ENCODE data around the gene DNM2. TPM values are rescaled to one million over a fixed set of nuclear protein-coding genes. Genes with fewer than 3 reads are reported as not detected.

Gene DNM2
- total and polyA plus RNA-seq, 9 of the 15 experiments (the other 6 are each of a cell fraction or from before 2014, with no cell fraction given), result 2.2 to 161 (median 72.6) TPM

DNA sequence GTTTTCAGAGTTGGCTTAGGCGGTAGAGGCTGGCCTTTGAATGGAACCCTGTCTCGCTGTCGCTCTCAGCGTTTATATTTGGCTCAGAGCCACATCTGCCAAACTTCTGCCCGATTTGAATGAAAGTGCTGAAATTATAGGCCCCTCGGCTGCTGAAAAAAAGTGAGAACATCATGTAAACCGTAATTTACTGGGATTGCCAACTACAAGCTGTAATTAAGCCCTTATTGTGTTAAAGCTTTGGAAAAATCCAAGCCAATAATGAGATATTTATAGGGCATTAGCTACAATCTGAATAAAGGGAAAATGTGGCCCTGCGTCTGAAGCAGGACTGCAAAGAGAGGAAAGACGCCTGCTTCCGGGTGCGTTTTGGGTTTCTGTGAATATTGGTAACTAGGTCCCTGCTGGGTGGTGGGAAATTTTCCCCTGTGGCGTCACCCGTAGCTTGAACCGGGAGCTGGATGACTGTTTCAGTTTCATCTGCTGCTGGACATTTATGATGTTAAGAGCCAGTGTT is 9.9 kb downstream of the DNM2 start:
- no peaks in the 10 kb centered on the region for H3K9me3 ChIP-seq (replicated peaks; ENCODE audit: control insufficient read depth, insufficient read depth, low read depth, low read length)
- no peak overlapping the region for H2AFZ ChIP-seq (ENCODE audit: low read depth, low read length)
- no peaks in the 10 kb centered on the region for H3K27me3 ChIP-seq (ENCODE audit: control insufficient read depth in 2 of 2, insufficient read depth in 2 of 2, low read length in 2 of 2)
- no TSS peak for BruUV-seq (replicated peaks)
- in situ Hi-C loops (cut with MboI) (no loop called here), intact Hi-C loops (cut with micrococcal nuclease) (no loop called here)
- H3K4me1 ChIP-seq (replicated peaks in 1 of 2; ENCODE audit: control insufficient read depth in 2 of 2, insufficient read depth in 2 of 2, low read length in 2 of 2), result peaks cover 0 to 25% of the 10 kb centered on the region in 2 experiments; a peak in 2 of 5 replicates
- no peak overlapping the region for H3K4me2 ChIP-seq (ENCODE audit: insufficient read depth, low read length)
- no peak overlapping the region; the same call in 2 of the 3 replicates for H3K27ac ChIP-seq (ENCODE audit: extremely low read depth, low read depth, low read length)
- FAIRE-seq, result no peak
- no peak for ATAC-seq
- CTCF ChIA-PET (ENCODE audit: low intra/inter-chr PET ratio), result no interaction called here
- POLR2A ChIA-PET, result interaction anchor here (1.3 kb wide), 1 partner anchor 9 kb away, joined by 7 read pairs; no protein-coding TSS in a partner anchor
- DNase-seq (ENCODE audit: extremely low read depth in 1 of 4, low spot score in 3 of 4), result peak in 1 of 4 experiments; percentile 4
- no peak overlapping the region for H3K4me3 ChIP-seq
- H3K36me3 ChIP-seq (ENCODE audit: control insufficient read depth, insufficient read depth, low read length), result peaks cover 41% of the 10 kb centered on the region; the same call in 2 of the 3 replicates
- 88% methylated on average over 14 of the region's 14 CpGs for WGBS (ENCODE audit: insufficient coverage, low coverage, missing lambda C conversion rate)
- H3K9me1 ChIP-seq (ENCODE audit: control insufficient read depth, insufficient read depth, low read length), result peaks cover 2% of the 10 kb centered on the region
- TF ChIP-seq HNRNPLL (IDR thresholded peaks at IDR 0.05; ENCODE audit: low read depth, low read length, poor library complexity, severe bottlenecking), result no peak
- TF ChIP-seq ETS1 (conservative IDR thresholded peaks at IDR 0.05; ENCODE audit: control insufficient read depth, low read depth, low read length), result no peak
- peak; percentile 47; the same call in 1 of the 2 replicates for TF ChIP-seq NFIC (IDR thresholded peaks at IDR 0.05)
- H4K20me1 ChIP-seq (replicated peaks; ENCODE audit: control insufficient read depth, insufficient read depth, low read length), result peaks cover 39% of the 10 kb centered on the region; the same call in 1 of the 2 replicates
- H3K9ac ChIP-seq (ENCODE audit: insufficient read depth in 1 of 2, low read depth in 2 of 2, low read length in 2 of 2), result peak overlapping the region in 1 of 2 experiments; percentile 50; a peak in 1 of 4 replicates
- H3K79me2 ChIP-seq (ENCODE audit: control insufficient read depth, insufficient read depth, low read length), result peaks cover 96% of the 10 kb centered on the region

GRCh38 chr19:10729411-10729810 is 11.5 kb downstream of the DNM2 start:
- ATAC-seq, result no peak
- H4K20me1 ChIP-seq (replicated peaks; ENCODE audit: control insufficient read depth, insufficient read depth, low read length), result peaks cover 39% of the 10 kb centered on the region; the same call in 1 of the 2 replicates
- no peak for TF ChIP-seq ZNF274 (IDR thresholded peaks at IDR 0.05; ENCODE audit: borderline replicate concordance, low read depth, low read length)
- TF ChIP-seq ZBTB17 (CRISPR knock-in tag; IDR thresholded peaks at IDR 0.05), result no peak
- no peak for TF ChIP-seq KLF16 (IDR thresholded peaks at IDR 0.05)
- TF ChIP-seq ETV1 (tag; conservative IDR thresholded peaks at IDR 0.05; ENCODE audit: low read depth), result no peak
- no peak for TF ChIP-seq ZBTB49 (CRISPR knock-in tag; IDR thresholded peaks at IDR 0.05; ENCODE audit: borderline replicate concordance)
- TF ChIP-seq, protein P1, sequence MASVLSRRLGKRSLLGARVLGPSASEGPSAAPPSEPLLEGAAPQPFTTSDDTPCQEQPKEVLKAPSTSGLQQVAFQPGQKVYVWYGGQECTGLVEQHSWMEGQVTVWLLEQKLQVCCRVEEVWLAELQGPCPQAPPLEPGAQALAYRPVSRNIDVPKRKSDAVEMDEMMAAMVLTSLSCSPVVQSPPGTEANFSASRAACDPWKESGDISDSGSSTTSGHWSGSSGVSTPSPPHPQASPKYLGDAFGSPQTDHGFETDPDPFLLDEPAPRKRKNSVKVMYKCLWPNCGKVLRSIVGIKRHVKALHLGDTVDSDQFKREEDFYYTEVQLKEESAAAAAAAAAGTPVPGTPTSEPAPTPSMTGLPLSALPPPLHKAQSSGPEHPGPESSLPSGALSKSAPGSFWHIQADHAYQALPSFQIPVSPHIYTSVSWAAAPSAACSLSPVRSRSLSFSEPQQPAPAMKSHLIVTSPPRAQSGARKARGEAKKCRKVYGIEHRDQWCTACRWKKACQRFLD (CRISPR knock-in tag; IDR thresholded peaks at IDR 0.05), result no peak
- no peak for TF ChIP-seq GTF2A2 (tag; IDR thresholded peaks at IDR 0.05)

More at GRCh38 chr19:10729411-10729810, 11.5 kb downstream of the DNM2 start:
- ChIA-PET POLR2A (no interaction called here), CTCF (ENCODE audit: low intra/inter-chr PET ratio) (no interaction called here)
- H3K79me2 ChIP-seq (ENCODE audit: control insufficient read depth, insufficient read depth, low read length), result peaks cover 95% of the 10 kb centered on the region
- H3K9me1 ChIP-seq (ENCODE audit: control insufficient read depth, insufficient read depth, low read length), result peaks cover under 1% of the 10 kb centered on the region
- FAIRE-seq (no peak), DNase-seq (ENCODE audit: extremely low read depth in 1 of 4, low spot score in 3 of 4) (no peak)
- no TSS peak for BruUV-seq (replicated peaks)
- no peaks in the 10 kb centered on the region for H3K9me3 ChIP-seq (replicated peaks; ENCODE audit: control insufficient read depth, insufficient read depth, low read depth, low read length)
- H3K36me3 ChIP-seq (ENCODE audit: control insufficient read depth, insufficient read depth, low read length), result peaks cover 36% of the 10 kb centered on the region; the same call in 2 of the 3 replicates
- no peak overlapping the region for H3K27ac ChIP-seq (ENCODE audit: extremely low read depth, low read depth, low read length)
- no peak overlapping the region for H3K9ac ChIP-seq (ENCODE audit: insufficient read depth in 1 of 2, low read depth in 2 of 2, low read length in 2 of 2)
- H3K27me3 ChIP-seq (ENCODE audit: control insufficient read depth in 2 of 2, insufficient read depth in 2 of 2, low read length in 2 of 2), result no peaks in the 10 kb centered on the region
- peaks cover 0 to 25% of the 10 kb centered on the region in 2 experiments; a peak in 2 of 5 replicates for H3K4me1 ChIP-seq (replicated peaks in 1 of 2; ENCODE audit: control insufficient read depth in 2 of 2, insufficient read depth in 2 of 2, low read length in 2 of 2)
- intact Hi-C loops (cut with micrococcal nuclease), result no loop called here
- in situ Hi-C loops (cut with MboI), result no loop called here
- H3K4me2 ChIP-seq (ENCODE audit: insufficient read depth, low read length), result no peak overlapping the region
- 97% methylated on average over 11 of the region's 14 CpGs for WGBS (ENCODE audit: insufficient coverage, low coverage, missing lambda C conversion rate)
- no peak overlapping the region for H3K4me3 ChIP-seq
- no peak overlapping the region for H2AFZ ChIP-seq (ENCODE audit: low read depth, low read length)
